Fibroblast of pulmonary artery (primary cell): ENCODE measurements around the gene PTPRM.

Experiments used
- DNase-seq: peaks from one replicate; pipeline ENCODE4 v3.0.0-alpha.2; 2010; ENCODE audit warnings: low read depth
- H3K4me3 ChIP-seq: replicated peaks from 2 replicates; pipeline ENCODE4 v1.5.1; 2011; ENCODE audit warnings: low read depth, mild to moderate bottlenecking, control low read depth, low read length, moderate library complexity
- TF ChIP-seq, protein P1 (sequence below): IDR thresholded peaks from 2 replicates; pipeline ENCODE4 v1.5.1; 2011; ENCODE audit warnings: mild to moderate bottlenecking, control low read depth, low read length, inconsistent platforms; ENCODE audit errors: missing control alignments

The PTPRM gene

DNA sequence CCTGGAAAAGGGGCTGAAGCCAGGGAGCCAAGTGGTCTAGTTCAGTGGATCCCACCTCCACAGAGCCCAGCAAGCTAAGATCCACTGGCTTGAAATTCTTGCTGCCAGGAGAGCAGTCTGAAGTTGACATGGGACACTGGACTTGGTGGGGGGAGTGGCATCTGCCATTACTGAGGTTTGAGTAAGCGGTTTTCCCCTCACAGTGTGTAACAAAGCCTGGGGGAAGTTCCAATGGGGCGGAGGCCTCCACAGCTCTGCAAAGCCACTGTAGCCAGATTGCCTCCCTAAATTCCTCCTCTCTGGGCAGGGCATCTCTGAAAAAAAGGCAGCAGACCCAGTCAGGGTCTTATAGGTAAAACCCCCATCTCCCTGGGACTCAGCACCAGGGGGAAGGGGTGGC lies 144.4 kb downstream of the PTPRM start:
- no peak for DNase-seq
- TF ChIP-seq, protein P1, sequence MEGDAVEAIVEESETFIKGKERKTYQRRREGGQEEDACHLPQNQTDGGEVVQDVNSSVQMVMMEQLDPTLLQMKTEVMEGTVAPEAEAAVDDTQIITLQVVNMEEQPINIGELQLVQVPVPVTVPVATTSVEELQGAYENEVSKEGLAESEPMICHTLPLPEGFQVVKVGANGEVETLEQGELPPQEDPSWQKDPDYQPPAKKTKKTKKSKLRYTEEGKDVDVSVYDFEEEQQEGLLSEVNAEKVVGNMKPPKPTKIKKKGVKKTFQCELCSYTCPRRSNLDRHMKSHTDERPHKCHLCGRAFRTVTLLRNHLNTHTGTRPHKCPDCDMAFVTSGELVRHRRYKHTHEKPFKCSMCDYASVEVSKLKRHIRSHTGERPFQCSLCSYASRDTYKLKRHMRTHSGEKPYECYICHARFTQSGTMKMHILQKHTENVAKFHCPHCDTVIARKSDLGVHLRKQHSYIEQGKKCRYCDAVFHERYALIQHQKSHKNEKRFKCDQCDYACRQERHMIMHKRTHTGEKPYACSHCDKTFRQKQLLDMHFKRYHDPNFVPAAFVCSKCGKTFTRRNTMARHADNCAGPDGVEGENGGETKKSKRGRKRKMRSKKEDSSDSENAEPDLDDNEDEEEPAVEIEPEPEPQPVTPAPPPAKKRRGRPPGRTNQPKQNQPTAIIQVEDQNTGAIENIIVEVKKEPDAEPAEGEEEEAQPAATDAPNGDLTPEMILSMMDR, result no peak
- H3K4me3 ChIP-seq, result no peak overlapping the region

DNA sequence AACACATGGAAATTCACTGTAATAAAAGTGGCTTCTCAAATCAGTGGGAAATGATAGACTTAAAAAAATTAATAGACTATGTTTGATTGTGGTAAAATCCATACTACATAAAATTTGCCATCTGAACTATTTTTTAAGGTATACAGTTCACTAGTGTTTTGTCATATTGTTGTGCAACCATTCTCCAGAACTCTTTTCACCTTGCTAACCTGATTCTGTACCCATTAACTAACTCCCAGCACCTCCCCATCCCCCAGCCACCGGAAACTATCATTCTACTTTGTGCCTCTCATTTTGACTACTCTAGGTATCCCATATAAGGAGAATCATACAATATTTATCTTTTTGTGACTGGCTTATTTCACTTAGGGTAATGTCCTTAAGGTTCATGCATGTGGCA lies 153.3 kb downstream of the PTPRM start:
- TF ChIP-seq, protein P1, result no peak

DNA sequence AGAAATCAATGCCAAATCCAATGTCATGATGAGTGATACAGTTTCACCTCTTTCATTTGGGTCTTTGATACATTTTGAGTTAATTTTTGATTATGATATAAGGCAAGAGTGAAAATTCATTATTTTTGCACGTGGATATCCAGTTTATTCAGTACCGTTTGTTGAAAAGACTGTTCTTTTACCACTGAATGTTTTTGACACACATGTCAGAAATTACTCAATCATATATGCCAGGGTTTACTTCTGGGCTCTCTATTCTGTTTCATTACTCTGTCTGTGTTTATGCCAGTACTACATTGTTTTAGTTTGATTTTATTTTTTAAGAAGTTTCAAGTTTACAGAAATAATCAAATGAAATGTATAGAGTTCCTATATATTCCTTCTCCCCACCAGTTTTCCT lies 154.4 kb downstream of the PTPRM start:
- TF ChIP-seq, protein P1, result no peak
- no peak overlapping the region for H3K4me3 ChIP-seq
- no peak for DNase-seq

More for the DNA sequence above, 153.3 kb downstream of the PTPRM start:
- H3K4me3 ChIP-seq, result no peak overlapping the region
- no peak for DNase-seq

DNA sequence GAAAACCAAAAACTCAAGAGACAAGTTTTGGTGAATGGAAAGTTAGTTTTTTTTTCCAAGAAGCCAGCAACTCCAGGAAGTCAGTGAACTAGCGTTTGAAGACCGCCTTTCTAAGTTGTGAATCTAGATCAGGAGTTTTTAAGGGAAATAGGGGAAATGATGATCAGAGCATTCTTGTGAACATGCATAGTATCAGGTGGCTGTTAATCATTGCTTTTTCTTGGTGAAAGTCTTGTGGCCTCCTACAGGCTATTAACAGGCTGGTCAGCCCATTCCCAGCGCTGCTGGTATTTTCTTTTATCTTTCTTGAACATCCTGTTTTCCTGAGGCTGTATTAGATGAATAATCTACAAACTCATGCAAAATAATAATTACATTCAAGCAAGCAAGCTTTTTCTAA lies 155.8 kb downstream of the PTPRM start:
- DNase-seq, result no peak
- TF ChIP-seq, protein P1, result no peak
- H3K4me3 ChIP-seq, result no peak overlapping the region

DNA sequence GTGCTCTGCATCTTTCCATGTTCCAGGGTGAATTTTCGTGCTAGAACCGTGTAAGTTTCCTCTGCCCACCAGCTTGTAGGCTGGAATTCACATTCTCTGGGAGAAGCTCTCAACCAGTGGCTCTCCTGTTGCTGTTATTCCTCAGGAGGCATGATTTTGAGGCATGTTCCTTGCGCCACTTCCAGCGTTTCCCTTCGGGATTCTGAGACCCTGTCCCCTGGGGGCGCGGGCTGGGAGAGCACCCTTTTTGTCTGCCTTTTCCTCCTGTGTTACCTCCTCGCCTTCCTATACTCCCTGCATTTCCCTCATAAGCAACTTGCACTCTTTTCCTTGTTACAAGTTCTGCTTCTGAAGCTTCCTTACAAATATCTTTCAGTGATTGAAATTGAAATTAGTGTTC lies 156.4 kb downstream of the PTPRM start:
- DNase-seq, result no peak
- H3K4me3 ChIP-seq, result no peak overlapping the region
- TF ChIP-seq, protein P1, result no peak

DNA sequence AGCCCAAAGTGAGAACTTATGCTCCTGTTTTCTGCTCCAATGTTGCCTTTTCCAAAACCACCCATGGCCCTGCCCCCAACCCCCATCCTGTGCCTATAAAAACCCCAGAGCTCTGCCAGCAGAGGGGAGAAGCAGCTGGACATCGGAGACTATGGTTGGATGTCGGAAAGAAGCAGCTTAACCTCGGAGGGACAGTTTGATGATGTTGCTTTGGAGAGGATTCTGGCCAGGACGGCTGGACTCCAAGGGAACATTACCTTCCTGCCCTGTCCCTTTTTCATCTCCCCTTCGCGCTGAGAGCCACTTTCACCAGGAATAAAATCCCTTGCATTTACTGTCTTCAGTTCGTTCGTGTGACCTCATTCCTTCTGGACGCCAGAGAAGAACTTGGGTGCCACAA lies 158.4 kb downstream of the PTPRM start:
- TF ChIP-seq, protein P1, result no peak
- no peak overlapping the region for H3K4me3 ChIP-seq
- DNase-seq, result no peak

- H3K4me3 ChIP-seq, result no peak overlapping the region
- no peak for DNase-seq
- TF ChIP-seq, protein P1, result no peak
Measured at GRCh38 chr18:7725897-7726296, 158.8 kb downstream of the PTPRM start.
